A549 (cell line): ENCODE data around the gene BLTP3B. TPM values are rescaled to one million over a fixed set of nuclear protein-coding genes. Genes with fewer than 3 reads are reported as not detected.

Source experiments
- ATAC-seq, 2 experiments: fragments of 200-7000 bp in 1 of 2; fragments of >200 bp in 1 of 2; cut with Nextera tagmentation in 1 of 2; cut with Tn5 transposase in 1 of 2; 3 replicates each; pipeline versions ENCODE4 v1.8.0 to v1.9.1; 2018 to 2020; ENCODE audit warnings: mild to moderate bottlenecking in 1 of 2, moderate library complexity in 1 of 2
- CTCF ChIA-PET: fragments of 300-600 bp; sonication (Branson Sonifier 250); formaldehyde crosslinking; extraction: SDS; loops from one replicate; lab custom pipeline; 2021; ENCODE audit warnings: antibody characterized with exemption, inconsistent platforms; lab: Yijun Ruan, JAX
- POLR2A ChIA-PET: fragments of 350-600 bp; formaldehyde crosslinking; extraction: SDS; loops from one replicate; lab custom pipeline; 2021; ENCODE audit warnings: antibody characterized with exemption, inconsistent platforms; lab: Yijun Ruan, JAX
- DNase-seq, 2 experiments: peaks; one replicate each; pipeline versions ENCODE4 v3.0.0 to v3.0.0-alpha.2; 2011 to 2016; ENCODE audit warnings: low read depth in 1 of 2, low spot score in 1 of 2
- FAIRE-seq: peaks from 2 replicates; lab custom pipeline; 2011; peaks lifted over from hg19 to GRCh38; lab: Jason Lieb, UNC
- H3K27ac ChIP-seq, 2 experiments: fragments of >200 bp; sonication (Bioruptor Twin); formaldehyde crosslinking; 3 replicates each; pipeline ENCODE4 v1.5.1; 2016 to 2017
- H3K4me1 ChIP-seq: fragments of >200 bp; sonication (Bioruptor Twin); formaldehyde crosslinking; 3 replicates; pipeline ENCODE4 v1.6.1; 2016
- H3K4me2 ChIP-seq: fragments of >200 bp; sonication (Bioruptor Twin); formaldehyde crosslinking; 3 replicates; pipeline ENCODE4 v1.6.1; 2016
- H3K4me3 ChIP-seq: fragments of >200 bp; sonication (Bioruptor Twin); formaldehyde crosslinking; 3 replicates; pipeline ENCODE4 v1.5.1; 2016
- H3K9me3 ChIP-seq: fragments of >200 bp; sonication (Bioruptor Twin); formaldehyde crosslinking; 3 replicates; pipeline ENCODE4 v1.6.1; 2016
- ATOH8 ChIP-seq: fragments of 250-450 bp; sonication (Bioruptor Pico); IDR thresholded peaks from 2 replicates; pipeline ENCODE4 v1.5.0; 2020; ENCODE audit warnings: low read depth, mild to moderate bottlenecking, moderate library complexity
- BCL3 ChIP-seq: fragments of >200 bp; sonication (Bioruptor Twin); formaldehyde crosslinking; IDR thresholded peaks from 3 replicates; pipeline ENCODE4 v1.6.1; 2016
- E2F6 ChIP-seq: IDR thresholded peaks from 2 replicates; pipeline ENCODE4 v1.6.1; 2012; ENCODE audit warnings: low read depth, borderline replicate concordance
- EHF ChIP-seq: fragments of 250-450 bp; sonication (Bioruptor Pico); IDR thresholded peaks from 2 replicates; pipeline ENCODE4 v1.5.0; 2020; ENCODE audit warnings: mild to moderate bottlenecking
- EHMT2 ChIP-seq: fragments of 200-600 bp; sonication (generic); IDR thresholded peaks from 2 replicates; pipeline ENCODE4 v1.6.1; 2016; ENCODE audit warnings: antibody characterized with exemption, low read depth, mild to moderate bottlenecking, moderate library complexity
- ELK1 ChIP-seq: fragments of 150-350 bp; IDR thresholded peaks from 2 replicates; pipeline ENCODE4 v1.6.1; 2014; ENCODE audit warnings: low read depth, mild to moderate bottlenecking, low read length
- FOSB ChIP-seq: fragments of 250-450 bp; sonication (Bioruptor Pico); IDR thresholded peaks from 2 replicates; pipeline ENCODE4 v1.5.0; 2020; ENCODE audit warnings: mild to moderate bottlenecking, moderate library complexity
- GATA3 ChIP-seq: IDR thresholded peaks from 2 replicates; pipeline ENCODE4 v1.6.1; 2012; ENCODE audit warnings: borderline replicate concordance
- HEYL ChIP-seq: fragments of 250-450 bp; sonication (Bioruptor Pico); IDR thresholded peaks from 2 replicates; pipeline ENCODE4 v1.8.0; 2021; ENCODE audit warnings: mild to moderate bottlenecking, moderate library complexity
- HMGXB4 ChIP-seq: fragments of 250-450 bp; sonication (Bioruptor Pico); IDR thresholded peaks from 2 replicates; pipeline ENCODE4 v1.5.0; 2021; ENCODE audit warnings: mild to moderate bottlenecking, moderate library complexity, borderline replicate concordance
- HOXB13 ChIP-seq: fragments of 250-450 bp; sonication (Bioruptor Pico); IDR thresholded peaks from 2 replicates; pipeline ENCODE4 v1.5.0; 2020; ENCODE audit warnings: low read depth, mild to moderate bottlenecking, moderate library complexity
- HOXB5 ChIP-seq: fragments of 250-450 bp; sonication (Bioruptor Pico); IDR thresholded peaks from 2 replicates; pipeline ENCODE4 v1.5.0; 2020; ENCODE audit warnings: mild to moderate bottlenecking, moderate library complexity
- KDM5A ChIP-seq: fragments of 200-600 bp; sonication (generic); IDR thresholded peaks from 2 replicates; pipeline ENCODE4 v1.6.1; 2016; ENCODE audit warnings: antibody characterized with exemption, mild to moderate bottlenecking
- MAFK ChIP-seq: fragments of 450-650 bp; IDR thresholded peaks from 2 replicates; pipeline ENCODE4 v1.6.1; 2014; ENCODE audit not compliant: partially characterized antibody
- MAZ ChIP-seq: fragments of 150-350 bp; IDR thresholded peaks from 2 replicates; pipeline ENCODE4 v1.6.1; 2014; ENCODE audit warnings: antibody characterized with exemption, low read depth, low read length, borderline replicate concordance
- PBX3 ChIP-seq: IDR thresholded peaks from 2 replicates; pipeline ENCODE4 v1.6.1; 2012
- PHF8 ChIP-seq: fragments of 200-600 bp; sonication (generic); IDR thresholded peaks from 2 replicates; pipeline ENCODE4 v1.6.1; 2016; ENCODE audit warnings: low read depth, mild to moderate bottlenecking, antibody characterized with exemption, moderate library complexity, borderline replicate concordance
- POLR2AphosphoS2 ChIP-seq: conservative IDR thresholded peaks from 2 replicates; pipeline ENCODE4 v1.6.1; 2012; ENCODE audit warnings: low read length, improper control_type of control experiment, inconsistent platforms
- RAD21 ChIP-seq, 2 experiments: fragments of >200 bp in 1 of 2; sonication (Bioruptor Twin) in 1 of 2; formaldehyde crosslinking in 1 of 2; IDR thresholded peaks in 1 of 2; conservative IDR thresholded peaks in 1 of 2; 2 replicates in 1 of 2; 3 replicates in 1 of 2; pipeline ENCODE4 v1.6.1; 2012 to 2018; ENCODE audit warnings: inconsistent platforms in 1 of 2
- RCOR1 ChIP-seq: fragments of 150-350 bp; IDR thresholded peaks from 2 replicates; pipeline ENCODE4 v1.6.1; 2014; ENCODE audit warnings: antibody characterized with exemption, low read length, low read depth
- RFX5 ChIP-seq: fragments of 450-650 bp; IDR thresholded peaks from 2 replicates; pipeline ENCODE4 v1.7.1; 2014; ENCODE audit warnings: antibody characterized with exemption, mild to moderate bottlenecking, moderate library complexity
- TP53 ChIP-seq: fragments of 250-450 bp; sonication (Bioruptor Pico); IDR thresholded peaks from 2 replicates; pipeline ENCODE4 v1.5.0; 2021; ENCODE audit warnings: mild to moderate bottlenecking, moderate library complexity
- USF2 ChIP-seq: fragments of 450-650 bp; IDR thresholded peaks from 2 replicates; pipeline ENCODE4 v1.6.1; 2014; ENCODE audit warnings: antibody characterized with exemption
- ZC3H11A ChIP-seq: fragments of 450-650 bp; IDR thresholded peaks from 2 replicates; pipeline ENCODE4 v1.6.1; 2014; ENCODE audit warnings: antibody characterized with exemption, mild to moderate bottlenecking
- ZNF302 ChIP-seq: fragments of 250-450 bp; sonication (Bioruptor Pico); IDR thresholded peaks from 2 replicates; pipeline ENCODE4 v1.9.0; 2021; ENCODE audit warnings: inconsistent platforms, mild to moderate bottlenecking, moderate library complexity
- WGBS: methylation state at CpG from one replicate; pipeline ENCODE4 v1.1.6; 2017; ENCODE audit errors: missing lambda C conversion rate; 5-methylcytosine and 5-hydroxymethylcytosine counted together
- polyA plus RNA-seq, 4 experiments: library from polyadenylated mRNA; depleted of rRNA in 3 of 4; stranded (reverse); fragments of >200 nt; fragmentation: RNase III in 1 of 4; extraction: RNeasy Plus Mini Kit Qiagen cat#74134 plus additional on column Dnase treatment in 1 of 4; gene quantifications; 2 replicates in 3 of 4; 3 replicates in 1 of 4; pipeline ENCODE4 v1.2.3, GENCODE V29; 2011 to 2017

The BLTP3B gene
- polyA plus RNA-seq, 2 of the 4 experiments (the other 2 are of a cell fraction), result 11.2 to 38.8 TPM

GRCh38 chr12:100120355-100120754, 22.3 kb downstream of the BLTP3B start:
- no peak overlapping the region for H3K4me3 ChIP-seq
- no peak for ATAC-seq
- no peak overlapping the region for H3K27ac ChIP-seq
- POLR2A ChIA-PET, result no interaction called here
- H3K4me2 ChIP-seq, result no peak overlapping the region
- H3K4me1 ChIP-seq, result no peaks in the 10 kb centered on the region
- DNase-seq, result no peak
- 97% methylated on average over 1 of the region's 1 CpG for WGBS
- H3K9me3 ChIP-seq, result peaks cover 7% of the 10 kb centered on the region; the same call in 2 of the 3 replicates
- TF ChIP-seq ZNF302 (CRISPR knock-in tag), result no peak
- TF ChIP-seq E2F6, result no peak
- TF ChIP-seq POLR2AphosphoS2, result no peak
- TF ChIP-seq PBX3, result no peak
- TF ChIP-seq GATA3, result no peak
- no peak for TF ChIP-seq FOSB (CRISPR knock-in tag)
- no peak for TF ChIP-seq ATOH8
- no peak for TF ChIP-seq EHF (CRISPR knock-in tag)
- no peak for TF ChIP-seq RCOR1
- TF ChIP-seq ELK1, result no peak
- TF ChIP-seq MAFK, result no peak
- no peak for TF ChIP-seq RFX5
- no peak for TF ChIP-seq ZC3H11A
- TF ChIP-seq KDM5A, result no peak
- no peak for TF ChIP-seq TP53 (CRISPR knock-in tag)
- TF ChIP-seq RAD21 (conservative IDR thresholded peaks at IDR 0.05 in 1 of 2, IDR thresholded peaks at IDR 0.05 in 1 of 2), result no peak
- no peak for FAIRE-seq
- CTCF ChIA-PET, result interaction anchor here (1.0 to 3.6 kb wide), 3 partner anchors 10 to 35 kb away, joined by 3 to 11 read pairs (median 3); no protein-coding TSS in a partner anchor

GRCh38 chr12:100115291-100115690, 27.4 kb downstream of the BLTP3B start:
- Histone ChIP-seq H3K9me3 (peaks cover 4% of the 10 kb centered on the region; the same call in 2 of the 3 replicates), H3K4me2 (no peak overlapping the region), H3K4me1 (no peaks in the 10 kb centered on the region), H3K4me3 (no peak overlapping the region), H3K27ac (no peak overlapping the region)
- ATAC-seq (no peak), FAIRE-seq (no peak), DNase-seq (no peak)
- ChIA-PET POLR2A (no interaction called here), CTCF (interaction anchor here (1.6 kb wide), 1 partner anchor 40 kb away, joined by 3 read pairs; no protein-coding TSS in a partner anchor)
- whole genome bisulfite sequencing, result 92% methylated on average over 8 of the region's 8 CpGs
- TF ChIP-seq USF2 (no peak), HOXB13 (CRISPR knock-in tag) (no peak), BCL3 (no peak), KDM5A (no peak), HEYL (CRISPR knock-in tag) (no peak), EHF (CRISPR knock-in tag) (no peak), HMGXB4 (no peak), EHMT2 (no peak), RFX5 (no peak), ATOH8 (no peak), MAFK (no peak), PHF8 (no peak), MAZ (no peak), HOXB5 (CRISPR knock-in tag) (no peak)
